HEK293T (cell line): Measurements from ENCODE around the gene TRPM5.

ENCODE experiments used
- ARNT ChIP-seq: fragments of 450-650 bp; IDR thresholded peaks from 2 replicates; pipeline ENCODE4 v1.6.1; 2017; ENCODE audit warnings: mild to moderate bottlenecking
- BHLHE40 ChIP-seq: fragments of 450-650 bp; IDR thresholded peaks from 2 replicates; pipeline ENCODE4 v1.6.1; 2016; ENCODE audit warnings: mild to moderate bottlenecking, moderate library complexity, borderline replicate concordance
- CTBP1 ChIP-seq: fragments of 450-650 bp; IDR thresholded peaks from 2 replicates; pipeline ENCODE4 v1.6.1; 2016; ENCODE audit warnings: borderline replicate concordance
- FOXA1 ChIP-seq: fragments of 450-650 bp; IDR thresholded peaks from 2 replicates; pipeline ENCODE4 v1.6.1; 2016; ENCODE audit warnings: mild to moderate bottlenecking
- FOXK2 ChIP-seq: fragments of 450-650 bp; IDR thresholded peaks from 2 replicates; pipeline ENCODE4 v1.6.1; 2016; ENCODE audit warnings: mild to moderate bottlenecking
- FOXM1 ChIP-seq: fragments of 450-650 bp; IDR thresholded peaks from 2 replicates; pipeline ENCODE4 v1.6.1; 2017; ENCODE audit warnings: mild to moderate bottlenecking, borderline replicate concordance
- HDGF ChIP-seq: fragments of 450-650 bp; IDR thresholded peaks from 2 replicates; pipeline ENCODE4 v1.6.1; 2017; ENCODE audit warnings: antibody characterized with exemption, borderline replicate concordance
- LEF1 ChIP-seq: fragments of 450-650 bp; IDR thresholded peaks from 2 replicates; pipeline ENCODE4 v1.6.1; 2017; ENCODE audit warnings: mild to moderate bottlenecking, borderline replicate concordance
- NFRKB ChIP-seq: fragments of 450-650 bp; IDR thresholded peaks from 2 replicates; pipeline ENCODE4 v1.6.1; 2016; ENCODE audit warnings: mild to moderate bottlenecking, moderate library complexity
- SP1 ChIP-seq: fragments of 450-650 bp; IDR thresholded peaks from 2 replicates; pipeline ENCODE4 v1.6.1; 2017
- SUZ12 ChIP-seq: fragments of 450-650 bp; IDR thresholded peaks from 2 replicates; pipeline ENCODE4 v1.6.1; 2016; ENCODE audit warnings: mild to moderate bottlenecking
- TARDBP ChIP-seq: fragments of 450-650 bp; IDR thresholded peaks from 2 replicates; pipeline ENCODE4 v1.6.1; 2016

DNA sequence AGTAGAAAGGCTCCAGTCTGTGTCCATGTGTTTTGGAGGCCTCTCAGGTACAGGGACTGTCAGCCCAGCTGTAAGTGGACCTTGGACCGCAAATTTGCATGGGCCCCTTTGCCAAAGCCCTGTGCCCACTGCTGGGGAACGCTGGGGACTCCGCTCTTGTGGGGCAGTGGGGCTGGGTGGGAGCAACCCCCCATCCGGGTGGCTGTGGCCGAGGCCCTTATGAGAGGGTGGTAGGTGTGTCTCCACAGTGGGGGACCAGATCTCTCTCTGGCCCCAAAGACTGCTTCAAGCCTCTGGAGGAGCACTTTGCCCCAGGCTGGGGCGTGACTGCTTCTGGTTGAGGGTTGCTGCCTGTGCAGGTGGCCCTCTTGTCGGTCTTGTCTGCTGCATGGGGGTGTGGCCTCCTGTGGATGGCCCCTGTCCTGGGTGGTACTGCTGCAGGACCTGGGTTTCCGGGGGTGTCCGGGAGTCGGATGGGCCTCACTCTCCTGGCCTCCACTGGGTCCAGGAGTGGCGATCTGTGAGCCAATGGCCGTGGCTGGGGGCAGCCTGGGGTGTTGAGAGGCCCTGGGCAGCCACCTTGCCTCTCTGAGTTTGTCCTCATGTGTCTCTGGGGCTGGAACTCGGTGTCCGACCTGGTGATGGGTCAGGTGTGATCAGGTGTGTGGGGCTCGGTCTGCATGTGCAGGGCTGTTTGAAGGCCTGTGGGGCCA lies 16.4 kb upstream of the TRPM5 start:
- TF ChIP-seq BHLHE40 = no peak
- no peak for TF ChIP-seq NFRKB
- TF ChIP-seq HDGF = no peak
- TF ChIP-seq LEF1 = no peak
- no peak for TF ChIP-seq CTBP1
- no peak for TF ChIP-seq SP1
- no peak for TF ChIP-seq TARDBP
- no peak for TF ChIP-seq FOXA1
- no peak for TF ChIP-seq FOXM1
- TF ChIP-seq FOXK2 = no peak
- no peak for TF ChIP-seq SUZ12
- TF ChIP-seq ARNT = no peak
